GM23338 (cell line): ENCODE data around the gene GOLT1B. TPM values are rescaled to one million over a fixed set of nuclear protein-coding genes. Genes with fewer than 3 reads are reported as not detected.

Source experiments
- ATAC-seq: fragments of 200-7000 bp; cut with Tn5 transposase; 3 replicates; pipeline ENCODE4 v1.9.1; 2020
- DNase-seq: peaks from one replicate; pipeline ENCODE4 v3.0.0-alpha.2; 2015; ENCODE audit warnings: low spot score
- H2AFZ ChIP-seq: fragments of 200-600 bp; sonication (generic); 2 replicates; pipeline ENCODE4 v1.8.0; 2016; ENCODE audit warnings: antibody characterized with exemption, mild to moderate bottlenecking, moderate library complexity
- H3F3A ChIP-seq: fragments of 200-600 bp; sonication (generic); replicated peaks from 2 replicates; pipeline ENCODE4 v1.8.0; 2017; ENCODE audit warnings: antibody characterized with exemption, mixed run types, low read depth
- H3K27ac ChIP-seq: fragments of 200-600 bp; sonication (generic); 2 replicates; pipeline ENCODE4 v1.6.1; 2016; ENCODE audit warnings: low read depth
- H3K27me3 ChIP-seq: fragments of 200-600 bp; sonication (generic); 2 replicates; pipeline ENCODE4 v1.8.0; 2016; ENCODE audit warnings: mild to moderate bottlenecking, mixed run types, moderate library complexity; ENCODE audit not compliant: insufficient read depth
- H3K36me3 ChIP-seq: fragments of 200-600 bp; sonication (generic); 2 replicates; pipeline ENCODE4 v1.8.0; 2016; ENCODE audit warnings: mild to moderate bottlenecking; ENCODE audit not compliant: insufficient read depth
- H3K4me1 ChIP-seq: fragments of 200-600 bp; sonication (generic); 2 replicates; pipeline ENCODE4 v1.8.0; 2016; ENCODE audit warnings: mild to moderate bottlenecking, moderate library complexity; ENCODE audit not compliant: insufficient read depth
- H3K4me2 ChIP-seq: fragments of 200-600 bp; sonication (generic); 2 replicates; pipeline ENCODE4 v1.7.1; 2017; ENCODE audit warnings: mixed run types
- H3K4me3 ChIP-seq: fragments of 200-600 bp; sonication (generic); 2 replicates; pipeline ENCODE4 v1.6.1; 2016; ENCODE audit warnings: mixed run types
- H3K79me2 ChIP-seq: fragments of 200-600 bp; sonication (generic); replicated peaks from 2 replicates; pipeline ENCODE4 v1.8.0; 2017; ENCODE audit warnings: mild to moderate bottlenecking; ENCODE audit not compliant: insufficient read depth
- H3K9me2 ChIP-seq: fragments of 200-600 bp; sonication (generic); 2 replicates; pipeline ENCODE4 v1.8.0; 2017; ENCODE audit not compliant: insufficient read depth
- H4K20me1 ChIP-seq: fragments of 200-600 bp; sonication (generic); replicated peaks from 2 replicates; pipeline ENCODE4 v1.8.0; 2017; ENCODE audit warnings: mild to moderate bottlenecking; ENCODE audit not compliant: insufficient read depth
- H3K27ac Mint-ChIP-seq: 2 replicates; pipeline ENCODE4 v1.8.0; 2020; ENCODE audit warnings: inconsistent platforms, mild to moderate bottlenecking, moderate library complexity, mixed read lengths
- H3K27me3 Mint-ChIP-seq: 3 replicates; pipeline ENCODE4 v1.8.0; 2022; ENCODE audit warnings: low read depth, mild to moderate bottlenecking, moderate library complexity, mixed read lengths, inconsistent platforms; ENCODE audit not compliant: insufficient read depth, poor library complexity
- H3K36me3 Mint-ChIP-seq: 3 replicates; pipeline ENCODE4 v1.8.0; 2021; ENCODE audit warnings: low read depth, mild to moderate bottlenecking, inconsistent platforms, moderate library complexity, mixed read lengths
- H3K4me1 Mint-ChIP-seq: 3 replicates; pipeline ENCODE4 v1.8.0; 2020; ENCODE audit warnings: mild to moderate bottlenecking, inconsistent platforms, mixed read lengths
- H3K4me3 Mint-ChIP-seq: 3 replicates; pipeline ENCODE4 v1.8.0; 2021; ENCODE audit warnings: moderate library complexity, mild to moderate bottlenecking, inconsistent platforms, mixed read lengths
- H3K9me3 Mint-ChIP-seq: 3 replicates; pipeline ENCODE4 v1.8.0; 2020; ENCODE audit warnings: moderate library complexity, mild to moderate bottlenecking, inconsistent platforms, mixed read lengths
- CREB1 ChIP-seq: fragments of 250-450 bp; sonication (Bioruptor Pico); IDR thresholded peaks from 2 replicates; pipeline ENCODE4 v1.5.0; 2020; ENCODE audit warnings: low read depth, mild to moderate bottlenecking, moderate library complexity
- EZH2 ChIP-seq: fragments of 200-600 bp; sonication (generic); IDR thresholded peaks from one replicate; pipeline ENCODE4 v1.8.0; 2017; ENCODE audit warnings: antibody characterized with exemption, mild to moderate bottlenecking, low read depth; ENCODE audit not compliant: unreplicated experiment
- JUNB ChIP-seq: IDR thresholded peaks from one replicate; pipeline ENCODE4 v1.6.1; 2016; ENCODE audit warnings: antibody characterized with exemption; ENCODE audit not compliant: unreplicated experiment
- NANOG ChIP-seq: IDR thresholded peaks from 2 replicates; pipeline ENCODE4 v1.6.1; 2016; ENCODE audit warnings: antibody characterized with exemption, borderline replicate concordance
- REST ChIP-seq: IDR thresholded peaks from one replicate; pipeline ENCODE4 v1.6.1; 2018; ENCODE audit warnings: antibody characterized with exemption; ENCODE audit not compliant: unreplicated experiment
- STAT1 ChIP-seq: IDR thresholded peaks from one replicate; pipeline ENCODE4 v1.6.1; 2016; ENCODE audit warnings: antibody characterized with exemption; ENCODE audit not compliant: unreplicated experiment
- ZNF114 ChIP-seq: fragments of 250-450 bp; sonication (Bioruptor Pico); IDR thresholded peaks from 2 replicates; pipeline ENCODE4 v1.5.0; 2020; ENCODE audit warnings: mild to moderate bottlenecking, moderate library complexity
- ZNF331 ChIP-seq: fragments of 250-450 bp; sonication (Bioruptor Pico); IDR thresholded peaks from 2 replicates; pipeline ENCODE4 v1.5.0; 2020; ENCODE audit warnings: low read depth, mild to moderate bottlenecking, moderate library complexity
- polyA plus RNA-seq: library from polyadenylated mRNA; unstranded; fragments of >200 nt; fragmentation: Nextera tagmentation; extraction: Ambion mirVana; gene quantifications from 2 replicates; pipeline ENCODE4 v1.2.1, GENCODE V29; 2016
- total RNA-seq: library from RNA; depleted of rRNA; stranded (reverse); fragments of >200 nt; shearing (Covaris generic); gene quantifications from 2 replicates; pipeline ENCODE4 v1.2.3, GENCODE V29; 2014
- TF ChIP-seq, protein P1 (sequence below), 2 experiments: fragments of 200-600 bp in 1 of 2; sonication (generic) in 1 of 2; conservative IDR thresholded peaks; 2 replicates each; pipeline versions ENCODE4 v1.5.1 to v1.6.1; 2016 to 2017; ENCODE audit warnings: antibody characterized with exemption in 2 of 2, low read depth in 2 of 2, mild to moderate bottlenecking in 2 of 2, moderate library complexity in 1 of 2

The GOLT1B gene
- total and polyA plus RNA-seq, 2 experiments from 2014 or later, result 24.3 to 41.7 TPM

GRCh38 chr12:21499765-21500164 is 1.8 kb upstream of the GOLT1B start (continued):
- TF ChIP-seq REST, result no peak
- TF ChIP-seq JUNB, result no peak

- H3K79me2 ChIP-seq, result peaks cover 53% of the 10 kb centered on the region
- DNase-seq (no peak), ATAC-seq (no peak)
- H3K4me3 Mint-ChIP-seq, result no peak overlapping the region
- peaks cover 17% of the 10 kb centered on the region for H3K4me1 ChIP-seq
- peak overlapping the region; percentile 24; the same call in 1 of the 2 replicates for H3K27ac ChIP-seq
- H3K4me2 ChIP-seq, result peak overlapping the region; percentile 84
- H4K20me1 ChIP-seq, result 0 out of 2 replicates have a peak, but pooled peaks cover 14% of the 10 kb centered on the region
- no peaks in the 10 kb centered on the region for H3F3A ChIP-seq
- TF ChIP-seq CREB1 (no peak), NANOG (no peak)
- H3K4me1 Mint-ChIP-seq, result peaks cover 6% of the 10 kb centered on the region; the same call in 2 of the 3 replicates
- no peaks in the 10 kb centered on the region for H3K36me3 ChIP-seq
- no peaks in the 10 kb centered on the region for H3K9me3 Mint-ChIP-seq
- peak overlapping the region; percentile 57 for H2AFZ ChIP-seq
- peak overlapping the region; percentile 73 for H3K4me3 ChIP-seq
- peaks cover 10% of the 10 kb centered on the region; the same call in 2 of the 3 replicates for H3K36me3 Mint-ChIP-seq
- no peaks in the 10 kb centered on the region for H3K9me2 ChIP-seq
- no peaks in the 10 kb centered on the region for H3K27me3 Mint-ChIP-seq
- H3K27me3 ChIP-seq, result no peaks in the 10 kb centered on the region
- H3K27ac Mint-ChIP-seq, result no peak overlapping the region
Observed at GRCh38 chr12:21500786-21501257, 767 bp upstream of the GOLT1B start.

GRCh38 chr12:21502164-21502496 is 541 bp downstream of the GOLT1B start:
- ATAC-seq, result no peak
- H3K9me3 Mint-ChIP-seq, result no peaks in the 10 kb centered on the region
- TF ChIP-seq ZNF331 (CRISPR knock-in tag) (no peak), ZNF114 (CRISPR knock-in tag) (no peak), STAT1 (no peak), NANOG (no peak), EZH2 (no peak), CREB1 (no peak), REST (no peak)
- TF ChIP-seq, protein P1, sequence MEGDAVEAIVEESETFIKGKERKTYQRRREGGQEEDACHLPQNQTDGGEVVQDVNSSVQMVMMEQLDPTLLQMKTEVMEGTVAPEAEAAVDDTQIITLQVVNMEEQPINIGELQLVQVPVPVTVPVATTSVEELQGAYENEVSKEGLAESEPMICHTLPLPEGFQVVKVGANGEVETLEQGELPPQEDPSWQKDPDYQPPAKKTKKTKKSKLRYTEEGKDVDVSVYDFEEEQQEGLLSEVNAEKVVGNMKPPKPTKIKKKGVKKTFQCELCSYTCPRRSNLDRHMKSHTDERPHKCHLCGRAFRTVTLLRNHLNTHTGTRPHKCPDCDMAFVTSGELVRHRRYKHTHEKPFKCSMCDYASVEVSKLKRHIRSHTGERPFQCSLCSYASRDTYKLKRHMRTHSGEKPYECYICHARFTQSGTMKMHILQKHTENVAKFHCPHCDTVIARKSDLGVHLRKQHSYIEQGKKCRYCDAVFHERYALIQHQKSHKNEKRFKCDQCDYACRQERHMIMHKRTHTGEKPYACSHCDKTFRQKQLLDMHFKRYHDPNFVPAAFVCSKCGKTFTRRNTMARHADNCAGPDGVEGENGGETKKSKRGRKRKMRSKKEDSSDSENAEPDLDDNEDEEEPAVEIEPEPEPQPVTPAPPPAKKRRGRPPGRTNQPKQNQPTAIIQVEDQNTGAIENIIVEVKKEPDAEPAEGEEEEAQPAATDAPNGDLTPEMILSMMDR (conservative IDR thresholded peaks at IDR 0.05; ENCODE audit: low read depth in 2 of 2), result no peak

More at GRCh38 chr12:21502164-21502496, 541 bp downstream of the GOLT1B start:
- no peak for DNase-seq
- Histone ChIP-seq H3K27me3 (no peaks in the 10 kb centered on the region), H3K4me3 (peak overlapping the region; percentile 73), H3F3A (no peaks in the 10 kb centered on the region), H3K4me2 (peak overlapping the region; percentile 86), H3K9me2 (no peaks in the 10 kb centered on the region), H3K79me2 (peaks cover 66% of the 10 kb centered on the region), H2AFZ (peak overlapping the region; percentile 56; the same call in 1 of the 2 replicates), H3K27ac (peak overlapping the region; percentile 89), H3K36me3 (no peaks in the 10 kb centered on the region), H3K4me1 (peaks cover 17% of the 10 kb centered on the region), H4K20me1 (0 out of 2 replicates have a peak, but pooled peaks cover 10% of the 10 kb centered on the region)
- no peak overlapping the region for H3K4me3 Mint-ChIP-seq
- no peak overlapping the region for H3K27ac Mint-ChIP-seq
- H3K4me1 Mint-ChIP-seq, result peaks cover 6% of the 10 kb centered on the region; the same call in 2 of the 3 replicates
- H3K36me3 Mint-ChIP-seq, result peaks cover 8% of the 10 kb centered on the region; the same call in 1 of the 3 replicates
- no peaks in the 10 kb centered on the region for H3K27me3 Mint-ChIP-seq
